Activated CD4-positive, alpha-beta T cell treated with anti-CD3 and anti-CD28 coated beads, Interleukin-2, amount 10 ng/mL, durations not matched to agents 24 days and 14 days (primary cell): ENCODE measurements around the gene USO1. TPM values are rescaled to one million over a fixed set of nuclear protein-coding genes. Genes with fewer than 3 reads are reported as not detected.
"Not testable (repeated sequence)": the region's sequence is repeated elsewhere in the genome, so short reads cannot be mapped to it uniquely, and the experiment has no call there.

Source experiments
- DNase-seq: peaks from one replicate; pipeline ENCODE4 v3.0.0; 2022
- H3K27ac Mint-ChIP-seq: one replicate; pipeline ENCODE4 v1.8.0; 2022; ENCODE audit warnings: mild to moderate bottlenecking, mixed read lengths
- H3K27me3 Mint-ChIP-seq: one replicate; pipeline ENCODE4 v1.8.0; 2022; ENCODE audit warnings: mixed read lengths
- H3K36me3 Mint-ChIP-seq: one replicate; pipeline ENCODE4 v1.8.0; 2022; ENCODE audit warnings: low read depth, mild to moderate bottlenecking, mixed read lengths
- H3K4me1 Mint-ChIP-seq: one replicate; pipeline ENCODE4 v1.8.0; 2021; ENCODE audit warnings: mixed read lengths
- H3K4me3 Mint-ChIP-seq: one replicate; pipeline ENCODE4 v1.8.0; 2022; ENCODE audit warnings: mild to moderate bottlenecking, moderate library complexity, mixed read lengths
- H3K9me3 Mint-ChIP-seq: one replicate; pipeline ENCODE4 v1.8.0; 2021; ENCODE audit warnings: mixed read lengths
- intact Hi-C: fragments of 100-400 bp; cut with micrococcal nuclease; formaldehyde crosslinking; loops from one replicate; pipeline ENCODE4 v1.15.1; 2023
- total RNA-seq: library from RNA; stranded (reverse); gene quantifications from 2 replicates; pipeline ENCODE4 v1.2.3, GENCODE V29; 2022

USO1 gene
- total RNA-seq: 42.8 and 44.0 TPM in 2 replicates

- H3K4me1 Mint-ChIP-seq: peaks cover 41% of the 10 kb centered on the region
- peak; percentile 100 for DNase-seq
- peak within 1 kb of the TSS; percentile 99 for H3K27ac Mint-ChIP-seq
- H3K27me3 Mint-ChIP-seq: no peaks in the 10 kb centered on the region
- peak within 1 kb of the TSS; percentile 99 for H3K4me3 Mint-ChIP-seq
- intact Hi-C loops: loop anchor here (1.0 to 5.0 kb wide), 9 partner anchors 25 to 423 kb away; partner anchors contain the start of genes CDKL2, G3BP2, NUP54 and RCHY1
- H3K9me3 Mint-ChIP-seq: no peaks in the 10 kb centered on the region
- H3K36me3 Mint-ChIP-seq: peaks cover 16% of the 10 kb centered on the region
These were observed at the start of gene USO1 for GRCh38 chr4:75724066-75724866. TSS of gene USO1 (plus strand) at chr4:75724577. CDS start at chr4:75724820, 243 bp downstream.

DNA sequence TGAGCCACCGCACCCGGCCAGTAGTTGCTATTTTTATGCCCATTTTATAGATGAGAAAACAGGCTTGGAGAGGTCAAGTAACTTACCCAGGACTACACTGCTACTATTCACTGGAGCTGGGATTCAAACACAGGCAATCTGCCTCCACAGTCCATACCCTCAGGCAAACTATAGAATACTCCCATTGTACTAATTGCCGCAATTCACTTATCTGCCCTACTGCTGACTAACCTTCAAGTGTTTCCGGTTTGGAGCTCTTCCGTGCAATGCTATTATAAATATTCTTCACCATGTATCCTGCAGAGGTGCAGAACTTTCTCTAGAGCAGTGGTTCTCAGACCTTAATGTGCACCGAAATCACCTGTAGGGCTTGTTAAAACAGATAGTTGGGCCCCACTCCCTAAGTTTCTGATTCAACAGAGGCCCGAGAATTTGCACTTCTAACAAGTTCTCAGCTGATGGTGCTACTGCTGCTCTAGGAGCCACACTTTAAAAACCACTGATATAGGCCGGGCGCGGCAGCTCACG lies 49.3 kb upstream of the USO1 start:
- intact Hi-C loops: no loop called here
- Mint-ChIP-seq H3K9me3 (no peaks in the 10 kb centered on the region), H3K27ac (no peak overlapping the region), H3K27me3 (no peaks in the 10 kb centered on the region), H3K4me1 (peaks cover 28% of the 10 kb centered on the region), H3K36me3 (peaks cover 11% of the 10 kb centered on the region), H3K4me3 (no peak overlapping the region)
- no peak for DNase-seq

DNA sequence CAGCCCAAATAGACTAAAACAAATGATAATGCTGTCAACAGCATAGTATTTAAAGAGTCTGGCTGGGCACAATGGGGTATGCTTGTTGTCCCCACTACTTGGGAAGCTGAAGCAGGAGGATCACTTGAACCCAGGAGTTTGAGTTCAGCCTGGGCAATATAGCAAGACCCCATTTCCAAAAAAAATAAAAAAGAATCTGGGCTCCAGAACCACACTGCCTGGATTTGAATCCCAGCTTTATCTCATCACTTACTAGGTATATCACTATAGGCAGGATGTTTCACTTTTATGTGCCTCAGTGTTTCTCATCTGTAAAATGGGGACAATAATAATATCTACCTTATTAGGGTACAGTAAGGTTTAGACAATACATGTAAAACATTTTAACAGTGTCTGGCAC lies 45.9 kb upstream of the USO1 start:
- Mint-ChIP-seq H3K4me1 (peaks cover 19% of the 10 kb centered on the region), H3K27me3 (no peaks in the 10 kb centered on the region), H3K36me3 (peaks cover 3% of the 10 kb centered on the region), H3K27ac (no peak overlapping the region), H3K9me3 (no peaks in the 10 kb centered on the region), H3K4me3 (no peak overlapping the region)
- DNase-seq: no peak
- intact Hi-C loops: no loop called here

GRCh38 chr4:75678965-75679364 lies 45.4 kb upstream of the USO1 start:
- Mint-ChIP-seq H3K9me3 (no peaks in the 10 kb centered on the region), H3K36me3 (peaks cover 3% of the 10 kb centered on the region), H3K27ac (no peak overlapping the region), H3K4me3 (no peak overlapping the region), H3K4me1 (peaks cover 19% of the 10 kb centered on the region), H3K27me3 (no peaks in the 10 kb centered on the region)
- no peak for DNase-seq
- intact Hi-C loops: no loop called here

DNA sequence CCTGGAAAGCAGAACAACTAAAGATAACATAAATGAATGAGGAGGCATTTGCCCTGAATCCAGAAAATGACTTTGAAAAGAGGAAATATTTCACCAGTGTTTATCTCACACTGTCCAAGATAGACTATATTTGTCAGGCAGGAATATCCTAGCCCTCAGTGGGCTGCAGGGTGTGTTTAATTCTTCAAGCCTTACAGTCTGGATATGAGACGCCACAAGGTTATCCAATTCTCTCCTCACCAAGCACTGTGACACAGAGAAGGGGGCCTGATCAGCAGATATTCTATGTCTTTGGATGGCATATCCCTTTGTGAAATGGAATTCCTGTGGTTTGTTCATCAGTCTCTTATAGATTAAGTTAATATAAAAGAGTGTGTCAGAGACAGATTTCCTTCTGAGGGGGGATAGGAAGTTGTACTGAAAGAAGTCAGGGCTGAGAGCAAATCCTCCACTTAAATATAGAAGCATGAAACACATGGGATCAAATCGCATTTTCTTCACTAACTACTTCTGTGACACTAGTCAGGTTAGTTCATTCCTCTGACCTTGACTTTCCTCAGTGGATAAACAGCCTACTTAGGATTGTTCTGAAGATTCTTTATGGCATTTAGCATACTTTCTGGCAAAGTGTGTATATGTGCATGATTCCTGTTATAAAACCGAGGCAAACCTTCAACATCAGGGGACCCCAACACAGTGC lies 44.4 kb upstream of the USO1 start:
- intact Hi-C loops: no loop called here
- Mint-ChIP-seq H3K36me3 (peaks cover 3% of the 10 kb centered on the region), H3K27ac (no peak overlapping the region), H3K4me1 (peaks cover 16% of the 10 kb centered on the region), H3K9me3 (no peaks in the 10 kb centered on the region), H3K27me3 (no peaks in the 10 kb centered on the region), H3K4me3 (no peak overlapping the region)
- DNase-seq: no peak

DNA sequence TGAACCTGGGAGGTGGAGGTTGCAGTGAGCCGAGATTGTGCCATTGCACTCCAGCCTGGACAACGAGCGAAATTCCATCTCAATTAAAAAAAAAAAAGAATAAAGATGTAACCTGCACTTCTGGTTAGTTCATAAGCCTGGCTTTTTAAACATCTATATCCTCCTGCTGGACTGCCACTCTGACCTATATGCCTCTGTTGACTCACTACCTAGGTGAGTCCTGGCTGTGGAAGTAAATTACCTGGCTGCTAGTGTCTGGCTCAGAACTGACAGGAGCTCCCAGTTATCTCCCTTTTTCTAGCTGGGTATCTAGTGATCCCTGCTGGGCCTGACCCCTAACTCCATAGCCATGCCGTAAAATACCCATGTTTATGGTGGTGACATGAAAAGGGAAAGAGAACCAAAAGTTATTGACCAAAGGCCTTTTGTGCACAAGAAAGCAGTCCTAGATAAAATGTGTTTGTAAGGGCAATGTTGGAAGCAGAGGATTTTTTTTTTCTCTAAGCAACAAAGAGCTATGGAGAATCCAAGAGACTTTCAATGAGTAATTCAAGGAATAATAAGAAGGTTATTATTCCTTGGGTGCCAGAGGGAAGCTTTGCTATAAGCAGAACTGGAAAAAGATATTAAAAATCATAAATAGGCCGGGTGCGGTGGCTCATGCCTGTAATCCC lies 40.8 kb upstream of the USO1 start:
- intact Hi-C loops: loop anchor here (1.0 to 2.0 kb wide), 2 partner anchors 10 to 15 kb away; partner anchors contain the start of gene G3BP2
- no peaks in the 10 kb centered on the region for H3K27me3 Mint-ChIP-seq

GRCh38 chr4:75685546-75686189 lies 38.7 kb upstream of the USO1 start:
- H3K9me3 Mint-ChIP-seq: peaks cover 3% of the 10 kb centered on the region
- no peak for DNase-seq
- no peak overlapping the region for H3K4me3 Mint-ChIP-seq
- intact Hi-C loops: no loop called here
- H3K4me1 Mint-ChIP-seq: peaks cover 26% of the 10 kb centered on the region
- H3K36me3 Mint-ChIP-seq: peaks cover 8% of the 10 kb centered on the region
- no peak overlapping the region for H3K27ac Mint-ChIP-seq
- no peaks in the 10 kb centered on the region for H3K27me3 Mint-ChIP-seq

More for the DNA sequence above, 40.8 kb upstream of the USO1 start:
- Mint-ChIP-seq H3K4me1 (peaks cover 26% of the 10 kb centered on the region), H3K36me3 (peaks cover 7% of the 10 kb centered on the region), H3K4me3 (no peak overlapping the region), H3K9me3 (peaks cover 3% of the 10 kb centered on the region), H3K27ac (peak overlapping the region; percentile 17)
- no peak for DNase-seq

- H3K27ac Mint-ChIP-seq: peak overlapping the region; percentile 56
These were observed 38.0 kb upstream of the USO1 start for GRCh38 chr4:75686346-75686745.

GRCh38 chr4:75687125-75687524 lies 37.3 kb upstream of the USO1 start:
- intact Hi-C loops, H3K4me3 Mint-ChIP-seq, H3K36me3 Mint-ChIP-seq, H3K27me3 Mint-ChIP-seq, H3K27ac Mint-ChIP-seq, H3K9me3 Mint-ChIP-seq, DNase-seq: not testable (repeated sequence)
- H3K4me1 Mint-ChIP-seq: peaks cover 26% of the 10 kb centered on the region

More at GRCh38 chr4:75686346-75686745, 38.0 kb upstream of the USO1 start:
- no peak for DNase-seq
- intact Hi-C loops: no loop called here
- no peaks in the 10 kb centered on the region for H3K27me3 Mint-ChIP-seq
- no peak overlapping the region for H3K4me3 Mint-ChIP-seq
- H3K36me3 Mint-ChIP-seq: peaks cover 8% of the 10 kb centered on the region
- peaks cover 3% of the 10 kb centered on the region for H3K9me3 Mint-ChIP-seq
- H3K4me1 Mint-ChIP-seq: peaks cover 26% of the 10 kb centered on the region

DNA sequence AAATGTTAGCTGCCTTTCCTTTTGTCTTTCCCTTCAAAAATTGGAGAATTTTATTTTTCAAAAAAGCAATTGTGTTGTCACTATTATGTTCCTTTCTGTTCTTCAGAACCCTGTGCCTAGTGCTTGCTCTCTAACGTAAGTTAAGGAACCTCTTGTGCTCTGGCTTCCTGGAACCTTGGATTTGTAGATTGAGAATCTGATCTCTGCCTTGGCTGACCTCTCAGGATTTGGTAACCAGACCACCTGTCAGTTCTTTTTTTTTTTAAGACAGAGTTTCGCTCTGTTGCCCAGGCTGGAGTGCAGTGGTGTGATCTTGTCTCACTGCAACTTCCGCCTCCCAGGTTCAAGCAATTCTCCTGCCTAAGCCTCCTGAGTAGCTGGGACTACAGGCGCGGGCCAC lies 32.3 kb upstream of the USO1 start:
- H3K9me3 Mint-ChIP-seq, H3K27ac Mint-ChIP-seq, H3K27me3 Mint-ChIP-seq, H3K4me3 Mint-ChIP-seq, DNase-seq, intact Hi-C loops: not testable (repeated sequence)
- H3K36me3 Mint-ChIP-seq: peaks cover 12% of the 10 kb centered on the region
- H3K4me1 Mint-ChIP-seq: peaks cover 13% of the 10 kb centered on the region

DNA sequence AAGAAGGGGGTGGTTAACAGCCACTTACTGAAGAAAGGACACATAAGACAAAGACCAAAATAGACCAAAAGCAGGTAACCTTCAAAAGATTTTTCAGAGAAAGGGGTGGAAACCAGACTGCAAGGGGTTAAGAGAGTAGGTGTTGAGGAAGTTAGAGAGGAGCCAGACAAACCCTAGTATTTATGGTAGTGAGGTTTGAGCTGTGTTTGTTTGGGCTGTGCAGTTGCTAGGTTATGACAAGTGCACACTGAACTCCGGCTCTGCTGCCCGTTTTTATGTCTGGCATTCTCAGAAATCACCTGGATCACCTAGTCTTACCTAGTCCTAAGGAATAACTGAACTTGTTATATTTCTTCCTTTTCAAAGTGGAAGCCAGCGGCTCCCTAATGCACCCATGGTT lies 28.3 kb upstream of the USO1 start:
- intact Hi-C loops: loop anchor here (5.0 kb wide), 1 partner anchor 64 kb away; the partner anchor contains the start of gene CDKL2
- no peak overlapping the region for H3K4me3 Mint-ChIP-seq
- H3K27me3 Mint-ChIP-seq: no peaks in the 10 kb centered on the region
- H3K9me3 Mint-ChIP-seq: peaks cover 4% of the 10 kb centered on the region
- H3K36me3 Mint-ChIP-seq: peaks cover 5% of the 10 kb centered on the region
- peak; percentile 79 for DNase-seq
- H3K4me1 Mint-ChIP-seq: peaks cover 27% of the 10 kb centered on the region
- no peak overlapping the region for H3K27ac Mint-ChIP-seq

DNA sequence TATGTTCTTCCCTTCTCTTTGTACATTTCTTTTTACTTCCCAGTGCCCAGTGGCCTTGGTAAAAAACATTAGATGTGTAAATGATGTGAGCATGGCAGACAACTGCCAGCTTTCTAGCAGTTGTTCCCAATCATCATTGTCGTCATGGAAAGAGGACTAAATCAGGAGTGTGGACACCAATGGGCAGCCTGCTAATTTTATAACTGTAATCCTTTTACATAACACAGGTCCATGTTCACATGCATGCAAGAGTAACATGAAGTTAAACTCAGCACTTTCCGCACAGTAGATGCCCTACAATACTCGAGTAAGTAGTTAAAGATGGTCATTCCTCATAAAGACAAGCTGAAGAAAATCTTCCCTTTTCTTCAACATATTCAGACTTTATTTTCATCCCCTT lies 27.8 kb upstream of the USO1 start:
- H3K36me3 Mint-ChIP-seq: peaks cover 5% of the 10 kb centered on the region
- peaks cover 4% of the 10 kb centered on the region for H3K9me3 Mint-ChIP-seq
- no peak overlapping the region for H3K27ac Mint-ChIP-seq
- H3K4me1 Mint-ChIP-seq: peaks cover 27% of the 10 kb centered on the region
- intact Hi-C loops: loop anchor here (5.0 kb wide), 1 partner anchor 64 kb away; the partner anchor contains the start of gene CDKL2
- H3K27me3 Mint-ChIP-seq: no peaks in the 10 kb centered on the region
- no peak overlapping the region for H3K4me3 Mint-ChIP-seq
- no peak for DNase-seq
